DOHH2 (cell line): ENCODE results near the gene PHKG2.
A peak's percentile ranks its signal among the peaks of the same experiment; 100 is the strongest.

Experiments
- H3F3A ChIP-seq: fragments of 200-600 bp; sonication (generic), shearing (Covaris generic); 2 replicates; pipeline ENCODE4 v1.6.0; 2016; ENCODE audit warnings: antibody characterized with exemption, mild to moderate bottlenecking; ENCODE audit not compliant: control insufficient read depth, insufficient read depth
- H3K27ac ChIP-seq: fragments of 200-600 bp; sonication (generic); 2 replicates; pipeline ENCODE4 v1.5.1; 2014; ENCODE audit warnings: low read depth, mild to moderate bottlenecking, low read length, moderate library complexity
- H3K27me3 ChIP-seq: fragments of 200-600 bp; sonication (generic); 2 replicates; pipeline ENCODE4 v1.6.1; 2014; ENCODE audit warnings: mild to moderate bottlenecking, low read length, mixed read lengths; ENCODE audit not compliant: control insufficient read depth
- H3K36me3 ChIP-seq: fragments of 200-600 bp; sonication (generic); 2 replicates; pipeline ENCODE4 v1.6.1; 2014; ENCODE audit warnings: mild to moderate bottlenecking, low read length, moderate library complexity, mixed read lengths; ENCODE audit not compliant: control insufficient read depth
- H3K4me1 ChIP-seq: fragments of 200-600 bp; sonication (generic); 2 replicates; pipeline ENCODE4 v1.6.1; 2014; ENCODE audit warnings: mild to moderate bottlenecking, low read length, mixed read lengths; ENCODE audit not compliant: control insufficient read depth
- H3K4me2 ChIP-seq: fragments of 200-600 bp; sonication (generic); 2 replicates; pipeline ENCODE4 v1.6.0; 2014; ENCODE audit warnings: mild to moderate bottlenecking, low read length, moderate library complexity
- H3K4me3 ChIP-seq: fragments of 200-600 bp; sonication (generic); 2 replicates; pipeline ENCODE4 v1.5.1; 2014; ENCODE audit warnings: mild to moderate bottlenecking, low read length, mixed read lengths
- H3K79me2 ChIP-seq: fragments of 200-600 bp; sonication (generic); 2 replicates; pipeline ENCODE4 v1.6.1; 2014; ENCODE audit warnings: mild to moderate bottlenecking, low read length, mixed read lengths; ENCODE audit not compliant: control insufficient read depth
- H3K9me2 ChIP-seq: fragments of 200-600 bp; sonication (generic); replicated peaks from 2 replicates; pipeline ENCODE4 v1.6.1; 2014; ENCODE audit warnings: mild to moderate bottlenecking, low read length, mixed read lengths; ENCODE audit not compliant: control insufficient read depth
- H3K9me3 ChIP-seq: fragments of 200-600 bp; sonication (generic); 2 replicates; pipeline ENCODE4 v1.6.1; 2014; ENCODE audit warnings: antibody characterized with exemption, low read length, mixed read lengths; ENCODE audit not compliant: control insufficient read depth, insufficient read depth
- H4K20me1 ChIP-seq: fragments of 200-600 bp; sonication (generic); 2 replicates; pipeline ENCODE4 v1.6.0; 2014; ENCODE audit warnings: low read depth, mild to moderate bottlenecking, antibody characterized with exemption, low read length, moderate library complexity; ENCODE audit not compliant: control insufficient read depth, insufficient read depth
- EZH2phosphoT487 ChIP-seq: fragments of 200-600 bp; sonication (generic); IDR thresholded peaks from 2 replicates; pipeline ENCODE4 v1.6.1; 2017; ENCODE audit warnings: borderline replicate concordance, mild to moderate bottlenecking, antibody characterized with exemption, low read length, moderate library complexity, mixed read lengths
- TF ChIP-seq, protein P1 (sequence below): fragments of 200-600 bp; sonication (generic); IDR thresholded peaks from one replicate; pipeline ENCODE4 v1.5.1; 2014; ENCODE audit warnings: antibody characterized with exemption, mild to moderate bottlenecking, low read depth, low read length; ENCODE audit not compliant: poor library complexity, severe bottlenecking

The PHKG2 gene

DNA sequence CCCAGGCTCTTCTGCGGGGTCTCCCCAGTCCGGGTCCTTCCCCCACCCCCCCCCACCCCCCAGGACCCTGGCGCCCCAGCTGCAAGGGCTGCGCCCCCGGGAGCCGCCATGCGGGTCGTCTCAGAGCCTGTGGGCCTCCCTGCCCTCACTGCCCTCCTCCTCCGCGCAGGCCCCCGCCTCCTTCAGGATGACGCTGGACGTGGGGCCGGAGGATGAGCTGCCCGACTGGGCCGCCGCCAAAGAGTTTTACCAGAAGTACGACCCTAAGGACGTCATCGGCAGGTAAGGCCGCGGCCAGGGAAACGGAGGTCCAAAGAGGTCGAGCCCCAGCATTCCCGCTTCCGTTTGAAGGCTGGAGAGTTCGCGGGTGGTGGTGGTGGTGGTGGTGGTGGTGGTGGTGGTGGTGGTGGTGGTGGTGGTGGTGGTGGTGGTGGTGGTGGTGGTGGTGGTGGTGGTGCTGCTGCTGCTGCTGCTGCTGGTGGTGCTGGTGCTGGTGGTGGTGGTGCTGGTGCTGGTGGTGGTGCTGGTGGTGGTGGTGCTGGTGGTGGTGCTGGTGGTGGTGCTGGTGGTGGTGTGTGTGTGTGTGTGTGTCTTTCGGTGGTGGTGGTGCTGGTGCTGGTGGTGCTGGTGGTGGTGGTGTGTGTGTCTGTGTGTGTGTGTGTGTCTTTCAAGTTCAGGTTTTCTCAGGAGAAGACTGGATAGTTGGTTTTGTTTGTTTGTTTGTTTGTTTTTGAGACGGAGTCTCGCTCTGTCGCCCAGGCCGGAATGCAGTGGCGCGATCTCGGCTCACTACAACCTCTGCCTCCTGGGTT, 615 bp downstream of the PHKG2 start:
- Histone ChIP-seq H3K9me2 (no peaks in the 10 kb centered on the region), H3K27ac (no peak overlapping the region), H3K36me3 (peaks cover 49% of the 10 kb centered on the region), H3K9me3 (no peaks in the 10 kb centered on the region), H3K4me3 (peak overlapping the region; percentile 75), H3K4me1 (peaks cover 17% of the 10 kb centered on the region), H3K27me3 (no peaks in the 10 kb centered on the region), H3F3A (peaks cover 25% of the 10 kb centered on the region), H3K4me2 (peak overlapping the region; percentile 82), H3K79me2 (peaks cover 32% of the 10 kb centered on the region), H4K20me1 (no peaks in the 10 kb centered on the region)
- TF ChIP-seq EZH2phosphoT487, result no peak
- TF ChIP-seq, protein P1, sequence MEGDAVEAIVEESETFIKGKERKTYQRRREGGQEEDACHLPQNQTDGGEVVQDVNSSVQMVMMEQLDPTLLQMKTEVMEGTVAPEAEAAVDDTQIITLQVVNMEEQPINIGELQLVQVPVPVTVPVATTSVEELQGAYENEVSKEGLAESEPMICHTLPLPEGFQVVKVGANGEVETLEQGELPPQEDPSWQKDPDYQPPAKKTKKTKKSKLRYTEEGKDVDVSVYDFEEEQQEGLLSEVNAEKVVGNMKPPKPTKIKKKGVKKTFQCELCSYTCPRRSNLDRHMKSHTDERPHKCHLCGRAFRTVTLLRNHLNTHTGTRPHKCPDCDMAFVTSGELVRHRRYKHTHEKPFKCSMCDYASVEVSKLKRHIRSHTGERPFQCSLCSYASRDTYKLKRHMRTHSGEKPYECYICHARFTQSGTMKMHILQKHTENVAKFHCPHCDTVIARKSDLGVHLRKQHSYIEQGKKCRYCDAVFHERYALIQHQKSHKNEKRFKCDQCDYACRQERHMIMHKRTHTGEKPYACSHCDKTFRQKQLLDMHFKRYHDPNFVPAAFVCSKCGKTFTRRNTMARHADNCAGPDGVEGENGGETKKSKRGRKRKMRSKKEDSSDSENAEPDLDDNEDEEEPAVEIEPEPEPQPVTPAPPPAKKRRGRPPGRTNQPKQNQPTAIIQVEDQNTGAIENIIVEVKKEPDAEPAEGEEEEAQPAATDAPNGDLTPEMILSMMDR, result no peak

DNA sequence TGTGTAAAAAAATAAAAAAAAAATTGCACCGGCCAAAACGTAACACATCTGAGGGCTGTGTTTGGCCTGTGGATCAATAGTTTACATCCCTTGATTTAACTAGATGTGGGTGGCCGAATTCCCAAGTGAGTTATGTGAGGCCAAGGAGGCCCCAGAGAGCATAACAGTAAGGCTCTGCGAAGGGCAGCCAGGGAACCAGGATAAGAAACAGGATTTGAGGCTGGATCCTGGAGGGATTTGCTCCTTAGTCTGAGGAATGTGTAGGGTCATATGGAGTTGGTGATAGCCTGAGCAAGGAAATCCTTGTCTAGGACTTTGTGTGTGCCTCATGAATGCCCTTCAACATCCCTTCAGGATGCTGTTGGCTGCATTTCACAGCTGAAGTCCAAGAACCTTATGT, 2.0 kb downstream of the PHKG2 start:
- peak overlapping the region; percentile 75 for H3K4me3 ChIP-seq
- H3K4me1 ChIP-seq, result peaks cover 17% of the 10 kb centered on the region
- peaks cover 32% of the 10 kb centered on the region for H3K79me2 ChIP-seq
- H3K36me3 ChIP-seq, result peaks cover 47% of the 10 kb centered on the region
- no peaks in the 10 kb centered on the region for H3K27me3 ChIP-seq
- no peak overlapping the region for H3K27ac ChIP-seq
- peak overlapping the region; percentile 82 for H3K4me2 ChIP-seq
- TF ChIP-seq, protein P1, result no peak
- TF ChIP-seq EZH2phosphoT487, result no peak
- peaks cover 17% of the 10 kb centered on the region for H3F3A ChIP-seq
- no peaks in the 10 kb centered on the region for H3K9me3 ChIP-seq
- no peaks in the 10 kb centered on the region for H3K9me2 ChIP-seq
- H4K20me1 ChIP-seq, result no peaks in the 10 kb centered on the region

DNA sequence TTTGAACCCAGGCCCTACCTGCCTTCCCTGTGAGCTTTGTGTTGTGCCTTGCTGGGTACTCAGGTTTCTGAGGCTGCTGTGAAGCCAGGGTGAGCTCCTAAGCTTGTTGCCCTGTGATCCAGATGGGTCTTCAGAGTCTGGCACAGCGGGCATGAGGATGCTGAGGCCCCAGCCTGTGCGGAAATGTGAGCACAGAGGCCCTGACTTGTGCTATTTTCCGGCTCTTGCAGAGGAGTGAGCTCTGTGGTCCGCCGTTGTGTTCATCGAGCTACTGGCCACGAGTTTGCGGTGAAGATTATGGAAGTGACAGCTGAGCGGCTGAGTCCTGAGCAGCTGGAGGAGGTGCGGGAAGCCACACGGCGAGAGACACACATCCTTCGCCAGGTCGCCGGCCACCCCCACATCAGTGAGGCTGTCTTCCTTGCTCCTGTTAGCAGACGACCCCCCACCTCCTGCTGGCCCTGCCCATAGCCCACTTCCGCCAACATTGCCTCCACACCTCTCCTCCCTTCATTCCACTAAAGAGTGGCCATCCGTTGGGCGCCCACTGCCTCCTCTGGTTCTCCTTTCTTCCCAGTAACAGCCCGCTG, 2.7 kb downstream of the PHKG2 start:
- no peak overlapping the region for H3K4me3 ChIP-seq
- no peak overlapping the region for H3K4me2 ChIP-seq
- H3K36me3 ChIP-seq, result peaks cover 47% of the 10 kb centered on the region

More for the DNA sequence above, 2.7 kb downstream of the PHKG2 start:
- Histone ChIP-seq H3F3A (peaks cover 14% of the 10 kb centered on the region), H3K9me3 (no peaks in the 10 kb centered on the region), H3K79me2 (peaks cover 32% of the 10 kb centered on the region), H3K9me2 (no peaks in the 10 kb centered on the region), H3K4me1 (peaks cover 17% of the 10 kb centered on the region), H3K27me3 (no peaks in the 10 kb centered on the region), H4K20me1 (no peaks in the 10 kb centered on the region), H3K27ac (no peak overlapping the region)
- TF ChIP-seq, protein P1, result no peak
- TF ChIP-seq EZH2phosphoT487, result no peak
